ENCODE results near the gene RAET1G.

The RAET1G gene

DNA sequence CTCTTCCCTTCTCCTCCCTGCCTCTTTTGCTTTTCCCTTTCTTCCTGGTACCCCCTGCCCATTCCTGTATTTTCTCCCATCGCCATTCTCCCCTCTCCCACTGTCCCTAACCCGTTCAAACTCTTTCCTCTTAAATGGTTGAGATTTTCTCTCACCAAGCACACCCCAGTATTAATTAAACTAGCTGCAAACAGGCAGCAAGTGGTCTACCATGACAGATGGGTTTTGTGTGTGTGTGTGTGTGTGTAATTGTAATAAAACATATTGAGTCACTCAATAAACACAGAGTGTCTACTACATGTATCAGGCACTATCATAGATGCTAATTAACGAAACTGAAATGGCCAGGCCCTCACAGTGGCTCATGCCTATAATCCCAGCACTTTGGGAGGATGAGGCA is 31.7 kb downstream of the RAET1G start:
- DNase-seq = no peak

DNA sequence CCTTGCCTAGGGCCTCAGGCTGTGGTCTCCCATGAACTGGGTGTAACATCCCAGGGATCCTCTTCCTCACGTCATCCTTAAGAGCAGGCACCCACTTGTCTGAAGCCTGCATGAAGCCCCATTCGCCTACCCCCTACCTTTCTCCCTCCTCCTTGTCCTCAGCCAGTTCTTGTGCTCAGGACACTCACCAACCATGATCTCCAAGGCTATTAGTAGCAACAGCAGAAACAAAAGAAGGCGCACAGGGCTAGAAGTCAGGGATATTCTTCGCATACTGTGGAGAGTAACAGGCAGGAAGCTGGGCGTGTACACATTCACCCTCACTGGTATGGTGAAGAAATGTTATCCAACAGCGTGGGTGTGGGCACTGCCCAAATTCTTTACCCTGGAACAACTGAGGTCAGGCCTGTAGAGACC is 32.3 kb downstream of the RAET1G start:
- peak; percentile 35 for DNase-seq

DNA sequence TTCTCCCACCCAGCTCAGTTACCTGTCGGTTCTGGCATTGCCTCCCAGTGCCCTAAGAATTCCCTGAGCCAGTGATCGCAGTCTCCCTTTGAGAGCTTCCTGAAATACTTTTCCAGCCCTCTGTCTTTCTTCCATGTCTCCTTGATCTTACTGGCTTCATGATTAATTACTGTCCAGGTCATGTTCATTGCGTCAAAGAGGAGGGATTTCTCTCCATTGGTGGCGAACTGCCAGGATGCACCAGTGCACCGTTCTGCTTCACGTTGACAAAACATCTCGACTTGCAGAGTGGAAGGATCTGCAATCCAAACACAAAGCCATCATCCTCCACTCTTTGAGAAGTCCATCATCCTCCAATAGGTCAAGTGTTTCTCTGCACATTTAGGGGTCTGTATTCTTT is 33.6 kb downstream of the RAET1G start:
- no peak for DNase-seq

DNA sequence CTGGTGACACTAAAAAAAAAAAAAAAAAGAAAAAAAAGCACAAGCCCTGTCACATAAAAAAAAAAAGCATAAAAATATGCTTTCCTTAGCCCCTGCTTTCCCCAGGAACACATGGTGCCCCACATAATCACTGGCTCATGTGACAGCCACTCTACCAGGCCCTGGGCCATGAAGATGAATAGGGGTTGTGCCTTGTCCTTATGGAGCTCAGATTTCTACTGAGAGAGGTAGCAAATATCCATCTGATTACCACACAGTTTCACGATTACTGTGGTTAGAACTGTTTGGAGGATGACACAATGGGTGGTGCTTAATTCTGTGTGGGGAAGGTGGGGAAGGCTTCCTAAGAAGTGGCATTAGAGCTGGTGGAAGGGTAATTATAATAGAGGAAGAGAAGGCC is 34.3 kb downstream of the RAET1G start:
- no peak for DNase-seq

DNA sequence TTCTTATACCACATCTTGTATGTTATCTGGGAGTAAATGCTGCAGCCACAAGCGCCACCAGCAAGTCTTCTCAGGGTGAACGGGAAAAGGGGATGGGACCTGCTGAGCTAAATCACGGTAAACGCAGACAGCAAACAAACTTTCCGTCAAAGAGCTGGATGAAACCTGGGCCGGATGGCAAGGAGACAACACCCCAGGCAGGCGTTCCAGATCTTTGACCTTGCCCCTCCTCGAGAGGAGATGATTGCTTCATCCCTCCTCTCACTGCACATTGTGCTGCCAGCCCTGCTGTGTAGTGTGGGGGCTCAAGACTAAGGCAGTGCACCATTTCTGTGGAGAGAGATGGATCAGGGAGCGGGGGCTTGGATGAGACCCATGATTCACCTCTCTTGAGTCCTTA is 34.8 kb downstream of the RAET1G start:
- DNase-seq = no peak

DNA sequence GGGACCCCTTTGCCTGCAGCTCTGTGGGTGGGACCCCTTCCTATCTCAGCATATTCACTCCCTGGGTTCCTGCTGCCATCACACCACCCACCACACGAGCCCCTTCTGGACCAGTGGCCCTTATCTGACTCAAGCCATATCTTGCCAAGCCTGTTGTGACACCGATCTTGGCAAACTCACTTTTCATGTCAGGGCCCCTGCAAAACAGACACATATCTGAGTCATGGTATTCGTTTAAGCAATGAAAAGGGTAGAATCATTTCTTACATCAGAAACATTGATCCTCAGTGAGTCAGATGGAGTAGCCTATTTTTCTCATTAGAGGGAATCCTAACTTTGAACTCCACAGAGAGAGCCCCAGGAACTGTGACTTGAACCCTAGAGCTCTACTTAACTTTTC is 35.6 kb downstream of the RAET1G start:
- peak; percentile 71 for DNase-seq

DNA sequence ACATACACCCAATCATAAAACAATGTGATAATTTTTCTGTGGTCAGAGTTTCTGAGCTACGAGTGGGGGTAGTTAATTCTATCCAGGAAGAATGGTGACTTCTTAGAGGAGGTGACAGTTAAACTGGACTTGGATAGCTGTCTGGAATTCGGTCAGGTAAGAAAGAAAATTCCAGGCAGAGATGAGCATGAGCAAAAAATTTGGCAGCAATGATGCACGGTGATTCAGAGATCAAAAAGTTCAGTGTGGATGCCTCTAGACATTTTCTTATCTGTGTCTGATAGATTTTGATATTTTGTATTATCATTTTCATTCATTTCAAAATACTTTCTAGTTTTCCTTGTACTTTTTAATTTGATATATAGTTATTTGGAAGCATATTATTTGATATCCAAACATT is 37.0 kb downstream of the RAET1G start:
- DNase-seq = no peak

DNA sequence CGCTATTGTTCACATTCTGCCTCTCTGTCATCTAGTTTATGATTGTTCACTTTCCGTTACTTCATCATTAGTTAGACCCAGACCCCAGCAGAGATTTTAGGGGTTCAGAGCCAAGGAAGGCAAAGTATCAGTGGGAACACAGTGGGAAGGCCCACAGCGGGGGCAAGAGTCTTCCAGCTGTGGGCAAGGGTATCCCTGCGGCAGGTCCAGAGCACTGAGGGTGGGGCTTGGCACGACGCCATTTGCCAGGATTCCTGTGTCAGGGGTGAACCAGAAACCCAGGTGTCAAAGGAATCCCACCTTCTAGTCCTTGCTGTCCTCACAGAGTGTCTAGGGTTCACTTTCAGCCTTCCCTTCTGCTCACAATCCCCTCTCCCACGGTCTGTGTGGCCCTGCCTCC is 38.3 kb downstream of the RAET1G start:
- no peak for DNase-seq

DNA sequence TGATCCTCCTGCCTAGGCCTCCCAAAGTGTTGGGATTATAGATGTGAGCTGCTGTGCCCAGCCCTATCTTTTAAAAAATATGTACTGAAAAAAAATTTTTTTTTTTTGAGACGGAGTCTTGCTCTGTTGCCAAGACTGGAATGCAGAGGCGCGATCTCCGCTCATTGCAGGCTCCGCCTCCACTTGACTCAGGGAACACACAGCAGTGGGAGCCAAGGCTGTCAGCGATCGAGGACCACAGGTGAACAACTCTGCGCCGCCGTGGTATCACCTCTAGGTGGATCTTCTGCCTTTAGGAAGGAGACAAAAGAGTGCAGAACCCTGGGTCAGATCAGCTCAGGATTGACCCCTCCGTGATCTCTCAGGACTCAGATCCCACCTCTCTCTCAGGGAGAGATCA is 38.7 kb downstream of the RAET1G start:
- no peak for DNase-seq

DNA sequence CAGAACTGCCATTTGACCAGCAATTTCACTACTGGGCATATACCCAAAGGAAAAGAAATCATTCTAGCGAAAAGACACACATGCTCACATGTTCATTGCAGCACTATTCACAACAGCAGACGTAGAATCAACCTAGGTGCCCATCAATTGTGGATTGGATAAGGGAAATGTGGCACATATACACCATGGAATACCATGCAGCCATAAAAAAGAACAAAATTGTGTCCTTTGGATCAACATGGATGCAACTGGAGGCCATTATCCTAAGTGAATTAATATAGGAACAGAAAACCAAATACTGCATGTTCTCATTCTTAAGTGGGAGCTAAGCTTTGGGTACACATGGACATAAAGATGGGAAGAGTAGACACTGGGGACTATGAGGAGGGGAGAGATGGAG is 41.1 kb downstream of the RAET1G start:
- DNase-seq = no peak

DNA sequence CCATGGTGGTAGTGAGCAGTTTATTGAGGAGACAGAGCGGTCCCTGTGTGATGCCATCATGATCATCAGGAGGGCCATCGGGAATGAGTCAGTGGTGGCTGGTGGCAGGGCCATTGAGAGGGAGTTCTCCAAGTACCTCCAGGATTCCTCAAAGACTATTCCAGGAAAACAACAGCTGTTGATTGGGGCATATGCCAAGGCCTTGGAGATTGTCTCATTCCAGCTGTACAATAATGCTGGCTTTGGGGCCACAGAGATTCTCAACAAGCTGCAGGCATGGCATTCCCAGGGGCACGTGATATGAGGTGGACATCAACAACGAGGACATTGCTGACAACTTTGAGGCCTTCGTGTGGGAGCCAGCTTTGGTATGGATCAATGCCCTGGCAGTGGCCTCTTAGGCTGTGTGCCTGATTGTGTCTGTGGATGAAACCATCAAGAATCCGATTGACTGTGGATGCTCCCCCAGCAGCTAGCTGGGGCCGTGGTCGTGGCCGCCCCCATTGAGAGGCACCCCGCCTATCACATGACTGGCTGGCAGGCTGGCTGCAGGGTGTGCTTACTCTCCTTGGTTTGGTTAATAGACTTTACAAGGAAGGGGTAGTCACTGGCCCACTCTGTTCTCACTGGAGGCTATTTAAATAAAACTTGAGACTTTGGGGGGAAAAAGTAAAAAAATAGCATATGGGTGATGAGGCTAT is 41.7 kb downstream of the RAET1G start:
- DNase-seq = no peak

DNA sequence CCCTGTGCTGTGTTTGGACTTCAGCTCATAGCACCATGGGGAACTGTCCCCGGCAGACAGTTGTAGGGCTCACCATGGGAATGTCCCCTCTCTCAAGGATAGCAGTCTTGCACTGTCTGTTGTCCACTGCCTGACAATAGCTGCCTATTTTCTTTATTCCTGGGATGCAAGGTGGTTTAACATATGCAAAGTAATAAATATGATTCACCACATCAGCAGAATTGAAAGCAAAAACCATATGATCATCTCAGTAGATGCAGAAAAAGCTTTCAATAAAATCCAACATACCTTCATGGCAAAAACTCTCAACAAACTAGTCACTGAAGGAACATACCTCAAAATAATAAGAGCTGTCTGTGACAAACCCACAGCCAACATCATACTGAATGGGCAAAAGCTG is 45.3 kb downstream of the RAET1G start:
- no peak for DNase-seq

DNA sequence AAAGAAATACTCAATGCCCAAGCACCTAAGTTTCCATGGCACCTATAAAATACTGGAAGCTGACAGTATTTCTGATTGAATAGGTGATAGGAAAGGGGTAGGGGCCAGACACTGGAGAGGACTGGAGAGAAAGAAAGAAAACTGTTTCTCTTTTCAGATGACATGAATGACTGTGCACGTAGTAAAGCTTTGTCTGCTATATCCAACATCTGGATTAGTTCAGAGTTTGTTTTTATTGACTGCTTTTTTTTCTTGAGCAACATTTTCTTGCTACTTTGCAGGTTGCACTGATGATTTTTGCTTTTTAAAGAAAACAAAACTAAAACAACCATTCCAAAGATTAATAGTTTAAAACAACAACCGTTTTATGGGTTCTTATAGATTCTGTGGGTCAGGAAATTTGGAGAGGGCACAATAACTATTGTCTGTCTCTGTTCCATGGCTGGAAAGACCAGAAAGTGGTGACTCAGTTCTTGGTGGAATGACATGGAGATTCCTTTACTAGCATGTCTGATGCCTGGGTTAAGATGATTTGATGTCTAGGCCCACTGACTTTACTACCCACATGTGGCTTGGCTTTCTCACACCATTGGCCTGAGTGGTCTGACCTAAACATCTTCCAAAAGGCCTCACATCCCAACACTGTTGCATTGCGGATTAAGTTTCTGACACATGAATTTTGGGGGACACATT is 46.5 kb downstream of the RAET1G start:
- DNase-seq = no peak

DNA sequence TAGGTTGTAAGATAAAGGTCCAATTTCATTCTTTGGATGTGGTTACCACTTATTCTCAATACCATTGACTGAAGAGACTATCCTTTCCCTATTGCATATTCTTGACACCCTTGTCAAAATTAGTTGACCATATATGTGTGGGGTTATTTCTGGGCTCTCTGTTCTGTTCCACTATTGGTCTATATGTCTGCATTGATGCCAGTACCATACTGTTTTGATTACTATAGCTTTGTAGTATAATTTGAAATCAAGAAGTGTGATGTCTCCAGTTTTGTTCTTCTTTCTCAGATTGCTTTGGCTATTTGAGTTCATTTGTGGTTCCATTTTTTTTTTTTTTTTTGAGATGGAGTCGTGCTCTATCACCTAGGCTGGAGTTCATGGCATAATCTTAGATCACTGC is 50.7 kb downstream of the RAET1G start:
- no peak for DNase-seq

DNA sequence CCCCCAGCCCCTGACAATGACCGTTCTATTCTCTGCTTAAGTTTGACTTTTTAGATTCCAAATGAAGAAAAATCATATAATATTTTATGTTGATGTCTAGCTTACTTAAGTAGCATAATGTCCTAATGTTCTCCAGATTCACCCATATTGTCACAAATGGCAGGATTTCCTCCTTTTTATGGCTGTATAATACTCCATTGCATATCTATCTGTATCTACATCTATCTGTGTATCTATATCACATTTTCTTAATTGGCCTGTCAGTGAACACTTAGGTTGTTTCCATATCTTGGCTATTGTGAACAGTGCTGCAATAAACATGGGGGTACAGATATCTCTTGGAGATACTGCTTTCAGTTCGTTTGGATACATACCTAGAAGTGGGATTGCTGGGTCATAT is 51.7 kb downstream of the RAET1G start:
- DNase-seq = no peak

DNA sequence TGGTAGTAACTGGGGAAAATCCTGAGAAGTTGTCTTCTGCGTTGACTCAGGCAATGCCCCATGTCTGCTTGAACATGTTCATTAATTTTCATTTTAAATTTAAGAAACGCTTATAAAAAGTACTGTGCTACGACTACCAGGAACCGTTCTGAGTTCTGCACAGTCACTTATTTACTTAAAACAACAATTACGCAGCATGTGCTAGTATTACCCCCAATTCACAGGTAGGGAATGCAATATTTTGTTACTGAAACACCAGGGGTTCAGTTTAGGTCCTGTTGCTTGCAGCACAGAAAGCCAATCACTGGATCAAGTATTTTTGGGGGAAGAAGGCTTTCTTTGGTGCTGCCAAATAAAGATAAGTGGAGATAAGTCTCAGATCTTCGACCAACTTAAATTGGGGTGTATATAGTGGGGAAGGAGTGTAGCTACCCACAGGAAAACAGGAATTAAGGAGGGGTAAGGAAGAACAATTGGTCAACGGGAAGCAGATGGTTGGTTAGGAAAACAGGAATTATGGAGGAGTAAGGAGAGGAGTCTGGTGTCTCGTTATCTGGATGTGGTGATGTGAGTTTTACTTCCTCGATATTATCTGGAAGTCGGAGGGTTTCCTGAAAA is 53.5 kb downstream of the RAET1G start:
- no peak for DNase-seq

DNA sequence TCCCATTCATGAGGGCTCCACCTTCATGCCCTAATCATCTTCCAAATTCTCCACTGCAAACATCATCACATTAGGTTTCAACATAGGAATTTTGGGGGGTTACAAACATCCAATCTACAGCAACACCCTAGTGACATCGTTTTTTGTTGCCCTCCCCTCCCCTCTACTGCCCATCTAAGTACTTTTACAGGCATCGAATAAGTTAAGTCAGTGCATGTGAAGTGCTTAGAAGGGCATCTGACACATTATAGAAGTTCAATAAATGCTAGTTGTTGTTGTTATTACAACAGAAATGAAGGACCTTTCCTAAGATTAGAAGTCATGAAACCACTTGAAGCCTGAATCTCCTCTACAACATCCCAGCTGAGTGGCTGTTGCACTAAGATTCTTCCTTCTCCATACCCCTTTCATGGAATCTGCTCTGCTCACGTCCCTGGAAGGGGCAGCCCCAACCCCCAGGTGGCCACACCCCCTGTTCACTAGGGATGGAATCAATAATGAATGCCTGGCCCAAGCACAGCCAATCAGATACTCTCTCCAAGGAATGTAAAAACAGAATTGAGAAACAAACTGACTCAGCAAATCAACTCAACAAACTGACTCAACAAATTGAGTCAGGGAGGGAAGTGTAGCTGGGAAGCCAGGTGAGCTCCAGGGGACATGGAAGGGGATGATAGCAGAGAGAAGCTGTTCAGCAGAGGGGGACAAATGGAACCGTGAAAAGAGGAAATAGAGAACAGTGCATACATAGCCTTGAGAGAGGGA is 54.9 kb downstream of the RAET1G start:
- no peak for DNase-seq
